HepG2 (cell line): ENCODE data around the gene SLC22A23. TPM values are rescaled to one million over a fixed set of nuclear protein-coding genes. Genes with fewer than 3 reads are reported as not detected.
A peak's percentile ranks its signal among the peaks of the same experiment; 100 is the strongest.

Experiments
- CENPX ChIP-seq: sonication (generic); formaldehyde crosslinking; IDR thresholded peaks from 2 replicates; pipeline ENCODE4 v1.9.0; 2021; ENCODE audit warnings: mild to moderate bottlenecking, missing genetic modification reagents, moderate library complexity
- CHD2 ChIP-seq: IDR thresholded peaks from 2 replicates; pipeline ENCODE4 v1.6.1; 2011; ENCODE audit warnings: low read depth, low read length, improper control_type of control experiment
- DNMT1 ChIP-seq: sonication (generic); formaldehyde crosslinking; IDR thresholded peaks from 2 replicates; pipeline ENCODE4 v1.5.1; 2020; ENCODE audit warnings: mild to moderate bottlenecking, missing genetic modification reagents
- FOXC1 ChIP-seq: sonication (generic); formaldehyde crosslinking; IDR thresholded peaks from 2 replicates; pipeline ENCODE4 v1.8.0; 2022; ENCODE audit warnings: mild to moderate bottlenecking, missing genetic modification reagents, borderline replicate concordance
- FOXJ3 ChIP-seq: sonication (generic); formaldehyde crosslinking; IDR thresholded peaks from 2 replicates; pipeline ENCODE4 v1.4.0; 2020; ENCODE audit warnings: missing genetic modification reagents, mild to moderate bottlenecking, borderline replicate concordance
- FOXK2 ChIP-seq: fragments of 450-650 bp; IDR thresholded peaks from 2 replicates; pipeline ENCODE4 v1.6.1; 2016
- GTF2F1 ChIP-seq: fragments of 150-350 bp; IDR thresholded peaks from 2 replicates; pipeline ENCODE4 v1.6.1; 2014; ENCODE audit warnings: low read length
- HOXA9 ChIP-seq: sonication (generic); formaldehyde crosslinking; IDR thresholded peaks from 2 replicates; pipeline ENCODE4 v1.8.1; 2022; ENCODE audit warnings: missing genetic modification reagents, mild to moderate bottlenecking, moderate library complexity, borderline replicate concordance
- KDM4B ChIP-seq: sonication (generic); formaldehyde crosslinking; IDR thresholded peaks from 2 replicates; pipeline ENCODE4 v1.4.0; 2020; ENCODE audit warnings: missing genetic modification reagents
- MAFG ChIP-seq: sonication (generic); formaldehyde crosslinking; IDR thresholded peaks from 2 replicates; pipeline ENCODE4 v1.5.1; 2020; ENCODE audit warnings: mild to moderate bottlenecking, missing genetic modification reagents
- MLLT10 ChIP-seq: sonication (generic); formaldehyde crosslinking; IDR thresholded peaks from 2 replicates; pipeline ENCODE4 v1.4.0; 2020; ENCODE audit warnings: missing genetic modification reagents
- MTF2 ChIP-seq: sonication (generic); formaldehyde crosslinking; IDR thresholded peaks from 2 replicates; pipeline ENCODE4 v1.5.0; 2020; ENCODE audit warnings: missing genetic modification reagents, borderline replicate concordance
- RNF2 ChIP-seq: fragments of 450-650 bp; conservative IDR thresholded peaks from 2 replicates; pipeline ENCODE4 v1.6.1; 2016; ENCODE audit warnings: low read depth
- SALL1 ChIP-seq: sonication (generic); formaldehyde crosslinking; IDR thresholded peaks from 2 replicates; pipeline ENCODE4 v1.8.0; 2022; ENCODE audit warnings: mild to moderate bottlenecking, missing genetic modification reagents
- XRCC5 ChIP-seq: fragments of 200-400 bp; formaldehyde crosslinking; optimal IDR thresholded peaks from 2 replicates; pipeline ENCODE3; 2017; ENCODE audit warnings: mild to moderate bottlenecking, low read length
- ZBTB3 ChIP-seq: sonication (generic); formaldehyde crosslinking; IDR thresholded peaks from 2 replicates; pipeline ENCODE4 v1.4.0; 2020; ENCODE audit warnings: low read depth, mild to moderate bottlenecking, moderate library complexity, missing genetic modification reagents, borderline replicate concordance
- ZNF44 ChIP-seq: sonication (generic); formaldehyde crosslinking; IDR thresholded peaks from 2 replicates; pipeline ENCODE4 v1.5.1; 2020; ENCODE audit warnings: mild to moderate bottlenecking, missing genetic modification reagents
- ZNF441 ChIP-seq: sonication (generic); formaldehyde crosslinking; IDR thresholded peaks from 2 replicates; pipeline ENCODE4 v1.7.0; 2021; ENCODE audit warnings: missing genetic modification reagents, borderline replicate concordance
- ZNF598 ChIP-seq: sonication (generic); formaldehyde crosslinking; IDR thresholded peaks from 2 replicates; pipeline ENCODE4 v1.5.1; 2020; ENCODE audit warnings: mild to moderate bottlenecking, missing genetic modification reagents, borderline replicate concordance
- ZNF75D ChIP-seq: sonication (generic); formaldehyde crosslinking; IDR thresholded peaks from 2 replicates; pipeline ENCODE4 v1.8.1; 2023; ENCODE audit warnings: missing genetic modification reagents, mild to moderate bottlenecking, borderline replicate concordance
- ZNF83 ChIP-seq: sonication (generic); formaldehyde crosslinking; IDR thresholded peaks from 2 replicates; pipeline ENCODE4 v1.4.0; 2020; ENCODE audit warnings: missing genetic modification reagents, mild to moderate bottlenecking, borderline replicate concordance
- polyA plus RNA-seq, 8 experiments: library from polyadenylated mRNA; depleted of rRNA in 3 of 8; stranded (reverse) in 7 of 8; unstranded in 1 of 8; fragments of >200 nt; fragmentation: Illumina TruSeq in 4 of 8; extraction: Trizol in 4 of 8; gene quantifications; 2 replicates each; pipeline versions ENCODE4 v1.2.1 to v1.2.3, GENCODE V29; 2011 to 2016; ENCODE audit warnings: low read depth in 4 of 8, missing spikeins in 1 of 8, mixed read lengths in 1 of 8; ENCODE audit not compliant: insufficient read depth in 1 of 8
- total RNA-seq, 5 experiments: library from RNA; depleted of rRNA; stranded (reverse); fragments of >200 nt; fragmentation: Illumina TruSeq; extraction: Trizol; gene quantifications; 2 replicates each; pipeline ENCODE4 v1.2.3, GENCODE V29; 2016; ENCODE audit warnings: low read depth in 1 of 5
- TF ChIP-seq, protein P1 (sequence below): sonication (generic); formaldehyde crosslinking; IDR thresholded peaks from 2 replicates; pipeline ENCODE4 v1.5.1; 2020; ENCODE audit warnings: missing genetic modification reagents, mild to moderate bottlenecking, borderline replicate concordance
- TF ChIP-seq, protein P2 (sequence below): sonication (generic); formaldehyde crosslinking; IDR thresholded peaks from 2 replicates; pipeline ENCODE4 v1.4.0; 2020; ENCODE audit warnings: missing genetic modification reagents, borderline replicate concordance

Gene SLC22A23
- total and polyA plus RNA-seq, 2 of the 13 experiments (the other 11 are each of a cell fraction or from before 2014, with no cell fraction given), result 11.8 to 17.5 TPM

DNA sequence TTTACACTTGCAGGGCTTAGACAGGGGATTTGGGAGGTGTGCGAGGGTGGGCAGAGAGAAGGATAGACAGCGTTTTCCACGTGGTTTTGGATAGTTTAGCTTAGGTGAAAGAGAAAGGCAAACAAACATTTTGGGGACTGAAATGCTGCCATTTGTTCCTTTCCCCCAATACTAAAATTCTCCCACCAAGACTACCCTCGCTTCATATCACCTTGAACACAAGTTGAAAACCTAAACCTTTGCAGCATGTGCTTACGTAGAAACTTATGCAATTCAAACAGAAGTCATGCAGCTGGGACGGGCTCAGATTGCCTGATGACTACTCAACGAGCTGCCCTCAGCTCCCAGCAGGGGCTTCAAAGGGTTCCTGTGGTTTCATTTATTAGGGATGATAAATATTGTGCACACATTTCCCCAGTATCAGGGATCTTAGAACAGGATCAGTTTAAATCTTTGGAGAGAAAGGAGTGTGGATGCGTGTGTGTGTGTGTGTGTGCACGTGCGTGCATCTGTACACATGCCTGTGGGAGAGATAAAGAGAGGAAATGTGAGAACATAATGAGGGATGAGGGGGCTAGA is 77.3 kb downstream of the SLC22A23 start (continued):
- TF ChIP-seq, protein P1, sequence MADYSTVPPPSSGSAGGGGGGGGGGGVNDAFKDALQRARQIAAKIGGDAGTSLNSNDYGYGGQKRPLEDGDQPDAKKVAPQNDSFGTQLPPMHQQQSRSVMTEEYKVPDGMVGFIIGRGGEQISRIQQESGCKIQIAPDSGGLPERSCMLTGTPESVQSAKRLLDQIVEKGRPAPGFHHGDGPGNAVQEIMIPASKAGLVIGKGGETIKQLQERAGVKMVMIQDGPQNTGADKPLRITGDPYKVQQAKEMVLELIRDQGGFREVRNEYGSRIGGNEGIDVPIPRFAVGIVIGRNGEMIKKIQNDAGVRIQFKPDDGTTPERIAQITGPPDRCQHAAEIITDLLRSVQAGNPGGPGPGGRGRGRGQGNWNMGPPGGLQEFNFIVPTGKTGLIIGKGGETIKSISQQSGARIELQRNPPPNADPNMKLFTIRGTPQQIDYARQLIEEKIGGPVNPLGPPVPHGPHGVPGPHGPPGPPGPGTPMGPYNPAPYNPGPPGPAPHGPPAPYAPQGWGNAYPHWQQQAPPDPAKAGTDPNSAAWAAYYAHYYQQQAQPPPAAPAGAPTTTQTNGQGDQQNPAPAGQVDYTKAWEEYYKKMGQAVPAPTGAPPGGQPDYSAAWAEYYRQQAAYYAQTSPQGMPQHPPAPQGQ (CRISPR knock-in tag), result no peak
- no peak for TF ChIP-seq XRCC5
- TF ChIP-seq GTF2F1, result no peak
- no peak for TF ChIP-seq MLLT10 (CRISPR knock-in tag)
- TF ChIP-seq, protein P2, sequence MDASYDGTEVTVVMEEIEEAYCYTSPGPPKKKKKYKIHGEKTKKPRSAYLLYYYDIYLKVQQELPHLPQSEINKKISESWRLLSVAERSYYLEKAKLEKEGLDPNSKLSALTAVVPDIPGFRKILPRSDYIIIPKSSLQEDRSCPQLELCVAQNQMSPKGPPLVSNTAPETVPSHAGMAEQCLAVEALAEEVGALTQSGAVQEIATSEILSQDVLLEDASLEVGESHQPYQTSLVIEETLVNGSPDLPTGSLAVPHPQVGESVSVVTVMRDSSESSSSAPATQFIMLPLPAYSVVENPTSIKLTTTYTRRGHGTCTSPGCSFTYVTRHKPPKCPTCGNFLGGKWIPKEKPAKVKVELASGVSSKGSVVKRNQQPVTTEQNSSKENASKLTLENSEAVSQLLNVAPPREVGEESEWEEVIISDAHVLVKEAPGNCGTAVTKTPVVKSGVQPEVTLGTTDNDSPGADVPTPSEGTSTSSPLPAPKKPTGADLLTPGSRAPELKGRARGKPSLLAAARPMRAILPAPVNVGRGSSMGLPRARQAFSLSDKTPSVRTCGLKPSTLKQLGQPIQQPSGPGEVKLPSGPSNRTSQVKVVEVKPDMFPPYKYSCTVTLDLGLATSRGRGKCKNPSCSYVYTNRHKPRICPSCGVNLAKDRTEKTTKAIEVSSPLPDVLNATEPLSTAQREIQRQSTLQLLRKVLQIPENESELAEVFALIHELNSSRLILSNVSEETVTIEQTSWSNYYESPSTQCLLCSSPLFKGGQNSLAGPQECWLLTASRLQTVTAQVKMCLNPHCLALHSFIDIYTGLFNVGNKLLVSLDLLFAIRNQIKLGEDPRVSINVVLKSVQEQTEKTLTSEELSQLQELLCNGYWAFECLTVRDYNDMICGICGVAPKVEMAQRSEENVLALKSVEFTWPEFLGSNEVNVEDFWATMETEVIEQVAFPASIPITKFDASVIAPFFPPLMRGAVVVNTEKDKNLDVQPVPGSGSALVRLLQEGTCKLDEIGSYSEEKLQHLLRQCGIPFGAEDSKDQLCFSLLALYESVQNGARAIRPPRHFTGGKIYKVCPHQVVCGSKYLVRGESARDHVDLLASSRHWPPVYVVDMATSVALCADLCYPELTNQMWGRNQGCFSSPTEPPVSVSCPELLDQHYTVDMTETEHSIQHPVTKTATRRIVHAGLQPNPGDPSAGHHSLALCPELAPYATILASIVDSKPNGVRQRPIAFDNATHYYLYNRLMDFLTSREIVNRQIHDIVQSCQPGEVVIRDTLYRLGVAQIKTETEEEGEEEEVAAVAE (CRISPR knock-in tag), result peak; percentile 41; the same call in 1 of the 2 replicates
- no peak for TF ChIP-seq FOXJ3 (CRISPR knock-in tag)
- no peak for TF ChIP-seq ZNF83 (CRISPR knock-in tag)
- no peak for TF ChIP-seq DNMT1
- TF ChIP-seq RNF2, result no peak
- TF ChIP-seq ZNF75D (CRISPR knock-in tag), result no peak
- no peak for TF ChIP-seq KDM4B
- no peak; the same call in 1 of the 2 replicates for TF ChIP-seq ZBTB3 (CRISPR knock-in tag)
- peak; percentile 55 for TF ChIP-seq SALL1 (CRISPR knock-in tag)
- TF ChIP-seq HOXA9, result no peak
- TF ChIP-seq CHD2, result no peak
- TF ChIP-seq MTF2 (CRISPR knock-in tag), result no peak
- no peak for TF ChIP-seq ZNF44 (CRISPR knock-in tag)
- TF ChIP-seq ZNF598 (CRISPR knock-in tag), result no peak
- TF ChIP-seq FOXC1 (CRISPR knock-in tag), result no peak
- no peak for TF ChIP-seq FOXK2
- TF ChIP-seq ZNF441 (CRISPR knock-in tag), result no peak
- TF ChIP-seq MAFG (CRISPR knock-in tag), result no peak
- no peak for TF ChIP-seq CENPX (CRISPR knock-in tag)
